Breast epithelium (tissue), 4 donors: ENCODE measurements around the gene RREB1. TPM values are rescaled to one million over a fixed set of nuclear protein-coding genes. Genes with fewer than 3 reads are reported as not detected.

ENCODE experiments used
- DNase-seq, 2 donors: peaks; one replicate each; pipeline ENCODE4 v3.0.0-alpha.2; 2019; ENCODE audit warnings: low spot score in 2 of 2
- H3K27ac ChIP-seq, 2 donors: fragments of 200-600 bp; sonication (generic) in 1 of 2; one replicate each; pipeline ENCODE4 v1.5.1; 2016 to 2019; ENCODE audit warnings: mild to moderate bottlenecking in 1 of 2
- H3K27me3 ChIP-seq, 2 donors: fragments of 200-600 bp; sonication (generic) in 1 of 2; one replicate each; pipeline versions ENCODE4 v1.5.1 to v1.6.0; 2017 to 2019; ENCODE audit warnings: control low read depth in 1 of 2, mild to moderate bottlenecking in 1 of 2
- H3K36me3 ChIP-seq: fragments of 200-600 bp; one replicate; pipeline ENCODE4 v1.5.1; 2019
- H3K4me1 ChIP-seq, 2 donors: fragments of 200-600 bp; sonication (generic); one replicate each; pipeline ENCODE4 v1.5.1; 2016 to 2019; ENCODE audit warnings: control low read depth in 1 of 2
- H3K4me3 ChIP-seq, 3 donors: fragments of 200-600 bp; sonication (generic); 1 replicate in 2 of 3; 2 replicates in 1 of 3; pipeline ENCODE4 v1.5.1; 2016 to 2019; ENCODE audit warnings: mild to moderate bottlenecking in 3 of 3, moderate library complexity in 2 of 3
- H3K9me3 ChIP-seq, 2 donors: fragments of 200-600 bp; sonication (generic) in 1 of 2; one replicate each; pipeline ENCODE4 v1.5.1; 2016 to 2019; ENCODE audit warnings: control low read depth in 1 of 2
- CTCF ChIP-seq, 3 donors: fragments of 450-650 bp; IDR thresholded peaks; one replicate each; pipeline ENCODE4 v1.5.1; 2016 to 2017; ENCODE audit warnings: antibody characterized with exemption in 3 of 3, mild to moderate bottlenecking in 3 of 3, moderate library complexity in 3 of 3
- POLR2A ChIP-seq: fragments of 450-650 bp; IDR thresholded peaks from one replicate; pipeline ENCODE4 v1.6.1; 2016; ENCODE audit warnings: antibody characterized with exemption, mild to moderate bottlenecking, moderate library complexity
- POLR2AphosphoS5 ChIP-seq, 3 donors: sonication (generic); formaldehyde crosslinking; IDR thresholded peaks; one replicate each; pipeline ENCODE4 v1.6.1; 2017; ENCODE audit warnings: antibody characterized with exemption in 3 of 3
- intact Hi-C: fragments of 100-400 bp; cut with DNase I; formaldehyde crosslinking; loops from one replicate; pipeline ENCODE4 v1.15.1; 2023; ENCODE audit warnings: low total_unique reads
- total RNA-seq, 3 donors: library from RNA; depleted of rRNA; stranded (reverse); fragments of >200 nt; gene quantifications; one replicate each; pipeline ENCODE4 v1.1.0, GENCODE V29; 2016

Gene RREB1
- total RNA-seq, 3 donors from 2014 or later: 36.0 to 39.8 (median 39.7) TPM

DNA sequence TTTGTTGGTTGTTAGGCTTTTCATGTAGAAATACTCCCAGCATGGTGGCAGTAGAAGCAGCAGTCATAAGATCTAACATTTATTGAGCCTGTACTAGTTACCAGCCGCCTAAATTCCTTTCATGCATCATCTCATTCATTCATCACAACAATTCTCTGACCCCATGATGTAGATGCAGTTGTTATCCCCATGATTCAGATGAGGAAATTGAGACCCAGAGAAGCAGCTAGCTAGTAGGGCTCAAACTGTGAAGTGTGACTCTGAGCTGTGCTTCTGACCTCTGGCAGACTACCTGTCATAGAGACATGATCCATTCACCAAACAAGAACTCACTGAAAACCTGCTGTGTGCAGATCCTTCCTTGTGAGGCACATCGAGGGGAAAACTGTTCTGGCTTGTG is 16.9 kb downstream of the RREB1 start:
- intact Hi-C loops: no loop called here
- TF ChIP-seq POLR2A: no peak
- TF ChIP-seq CTCF (IDR thresholded peaks at IDR 0.05): no peak
- TF ChIP-seq POLR2AphosphoS5 (IDR thresholded peaks at IDR 0.05): no peak
- no peak for DNase-seq
- Histone ChIP-seq H3K36me3 (no peaks in the 10 kb centered on the region), H3K27me3 (no peaks in the 10 kb centered on the region), H3K27ac (no peak overlapping the region), H3K4me1 (no peaks in the 10 kb centered on the region), H3K4me3 (no peak overlapping the region), H3K9me3 (no peaks in the 10 kb centered on the region)

DNA sequence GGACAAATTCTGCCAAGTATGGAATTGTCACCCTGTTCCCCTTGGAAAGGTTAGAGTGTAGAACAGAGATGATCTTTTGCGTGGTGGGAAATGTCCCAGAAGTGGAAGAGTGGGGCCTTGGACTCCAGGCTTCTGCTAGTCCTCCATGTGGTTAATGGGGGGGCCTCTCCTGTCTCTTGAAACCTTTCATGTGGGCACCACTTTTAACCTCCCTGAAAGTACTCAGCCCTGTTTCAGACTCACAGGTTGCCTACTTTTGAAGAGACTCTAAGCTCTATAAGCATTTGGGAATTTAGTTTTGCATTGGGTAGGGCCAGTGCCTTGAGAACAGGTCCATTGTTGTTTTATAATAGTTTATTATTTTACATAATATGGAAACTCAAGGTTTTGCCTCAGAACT is 17.5 kb downstream of the RREB1 start:
- Histone ChIP-seq H3K36me3 (no peaks in the 10 kb centered on the region), H3K4me3 (no peak overlapping the region), H3K4me1 (no peaks in the 10 kb centered on the region), H3K27me3 (no peaks in the 10 kb centered on the region), H3K27ac (no peak overlapping the region), H3K9me3 (no peaks in the 10 kb centered on the region)
- no peak for TF ChIP-seq POLR2AphosphoS5 (IDR thresholded peaks at IDR 0.05)
- no peak for TF ChIP-seq POLR2A
- no peak for DNase-seq
- intact Hi-C loops: no loop called here

DNA sequence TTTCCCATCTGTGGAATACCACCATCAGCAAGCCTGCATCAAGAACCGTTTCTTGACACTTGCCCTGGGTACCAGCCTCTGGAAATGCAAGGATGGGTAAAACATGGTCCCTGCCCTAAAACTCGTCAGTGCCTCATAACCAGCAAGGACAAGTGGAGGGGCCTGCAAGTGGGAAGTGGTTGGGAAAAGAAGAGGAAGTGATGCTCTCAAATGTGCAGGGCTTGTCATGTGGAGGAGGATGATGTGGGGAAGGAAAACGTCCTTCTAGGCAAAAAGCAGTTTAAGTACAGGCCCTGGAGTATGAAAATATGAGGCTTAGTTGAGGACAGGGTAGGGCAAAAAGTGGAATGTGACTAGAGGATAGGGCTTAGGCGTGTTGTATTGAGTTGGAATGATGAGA is 19.0 kb downstream of the RREB1 start:
- DNase-seq: no peak
- TF ChIP-seq POLR2A (no peak), POLR2AphosphoS5 (IDR thresholded peaks at IDR 0.05) (no peak), CTCF (IDR thresholded peaks at IDR 0.05) (no peak)
- Histone ChIP-seq H3K27ac (no peak overlapping the region), H3K36me3 (no peaks in the 10 kb centered on the region), H3K4me1 (no peaks in the 10 kb centered on the region), H3K27me3 (no peaks in the 10 kb centered on the region), H3K9me3 (no peaks in the 10 kb centered on the region), H3K4me3 (no peak overlapping the region)
- intact Hi-C loops: no loop called here

DNA sequence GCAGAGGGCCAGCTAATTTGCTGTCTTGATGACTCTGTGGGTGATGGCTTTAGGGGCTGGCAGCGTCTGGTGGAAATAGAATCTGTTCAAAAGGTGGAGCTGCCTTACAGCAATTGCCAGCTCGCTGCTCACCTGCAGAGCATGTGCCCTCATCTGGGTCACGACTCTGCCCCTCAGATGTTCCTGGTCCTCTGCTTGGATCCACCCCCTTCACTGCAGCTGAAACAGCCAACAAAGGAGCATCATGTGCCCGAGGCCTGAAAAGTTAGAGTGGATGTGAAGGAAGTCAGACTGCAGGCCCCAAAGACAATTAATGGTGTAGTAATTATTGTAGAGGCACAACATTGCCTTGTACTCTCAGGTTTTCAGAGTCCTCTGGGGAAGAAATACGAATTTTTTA is 19.9 kb downstream of the RREB1 start:
- intact Hi-C loops: no loop called here
- no peak for DNase-seq
- no peaks in the 10 kb centered on the region for H3K27me3 ChIP-seq
- no peak overlapping the region for H3K4me3 ChIP-seq
- H3K36me3 ChIP-seq: no peaks in the 10 kb centered on the region
- no peak for TF ChIP-seq POLR2A
- no peak for TF ChIP-seq POLR2AphosphoS5 (IDR thresholded peaks at IDR 0.05)
- TF ChIP-seq CTCF (IDR thresholded peaks at IDR 0.05): no peak
- no peaks in the 10 kb centered on the region for H3K9me3 ChIP-seq
- no peaks in the 10 kb centered on the region for H3K4me1 ChIP-seq
- H3K27ac ChIP-seq: peak overlapping the region in 1 of 2 donors; percentile 9

DNA sequence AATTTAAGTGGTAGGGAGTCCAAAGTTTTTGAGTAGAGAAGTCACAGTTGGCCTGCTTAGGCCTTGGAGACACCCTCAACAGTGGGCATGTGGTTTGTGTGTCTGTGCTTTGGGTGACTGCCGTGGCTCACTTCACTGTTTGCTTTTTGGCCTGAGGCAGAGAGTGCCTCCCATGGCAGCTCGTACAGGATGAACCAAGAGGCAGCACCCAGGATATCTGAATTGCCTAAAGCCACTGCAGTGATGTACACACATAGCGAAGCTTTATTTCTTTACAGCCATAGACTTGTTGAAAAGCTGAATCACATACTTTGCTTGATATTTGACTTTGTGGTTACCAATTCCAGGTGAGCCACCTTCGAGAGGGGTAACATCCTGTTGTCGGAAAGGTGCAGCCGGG is 21.6 kb downstream of the RREB1 start:
- no peak for TF ChIP-seq POLR2A
- H3K9me3 ChIP-seq: no peaks in the 10 kb centered on the region
- H3K4me3 ChIP-seq: no peak overlapping the region
- H3K4me1 ChIP-seq: no peaks in the 10 kb centered on the region
- peak; percentile 49 to 67 for DNase-seq
- intact Hi-C loops: no loop called here
- H3K36me3 ChIP-seq: no peaks in the 10 kb centered on the region
- no peaks in the 10 kb centered on the region for H3K27me3 ChIP-seq
- peak overlapping the region; percentile 78 to 91 for H3K27ac ChIP-seq

DNA sequence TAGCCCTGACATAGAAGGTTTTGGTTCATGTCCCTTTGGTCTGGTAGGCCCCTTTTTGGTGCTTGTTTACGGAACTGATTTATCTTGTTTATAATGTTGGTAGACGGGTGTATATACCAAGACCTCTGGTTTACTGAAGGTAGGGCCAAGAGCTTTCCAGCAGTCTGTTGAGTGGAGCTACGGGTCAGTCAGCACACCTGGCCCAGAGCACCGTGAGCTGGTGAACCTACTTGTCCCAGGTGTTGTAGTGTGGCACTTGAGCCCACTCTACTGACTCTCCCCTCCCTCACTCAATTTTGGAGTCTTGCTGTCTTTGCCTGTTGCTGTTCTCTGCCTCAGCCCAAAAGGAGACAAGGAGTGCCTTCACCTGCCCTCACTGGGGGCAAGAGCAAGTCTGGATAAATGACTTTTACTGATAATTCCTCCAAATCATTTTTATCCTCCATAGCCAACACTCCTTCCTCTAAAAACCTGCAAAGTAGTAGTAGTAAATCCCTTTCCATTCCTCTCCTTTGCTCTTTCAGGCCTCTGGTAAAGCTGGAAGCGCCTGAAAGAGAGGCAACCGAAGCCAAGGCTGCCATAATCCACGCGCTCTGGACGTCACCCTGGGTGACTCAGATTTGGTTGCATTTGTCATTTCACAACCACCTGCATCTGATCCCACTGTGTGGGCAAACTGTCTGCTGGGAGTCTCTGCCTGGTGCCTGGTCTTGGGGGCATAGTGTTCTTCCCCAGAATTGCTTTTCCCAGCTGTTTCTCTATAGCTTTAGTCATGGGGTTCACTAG is 22.2 kb downstream of the RREB1 start:
- TF ChIP-seq POLR2A (no peak), POLR2AphosphoS5 (IDR thresholded peaks at IDR 0.05) (peak in 1 of 3 donors; percentile 10), CTCF (IDR thresholded peaks at IDR 0.05) (no peak)
- no peak overlapping the region for H3K4me3 ChIP-seq
- H3K36me3 ChIP-seq: no peaks in the 10 kb centered on the region
- no peaks in the 10 kb centered on the region for H3K9me3 ChIP-seq
- H3K4me1 ChIP-seq: no peaks in the 10 kb centered on the region
- peak overlapping the region; percentile 78 to 91 for H3K27ac ChIP-seq
- no peak for DNase-seq
- intact Hi-C loops: no loop called here
- no peaks in the 10 kb centered on the region for H3K27me3 ChIP-seq
